ENCODE results near the gene MANF.
"Not testable (repeated sequence)": the region's sequence is repeated elsewhere in the genome, so short reads cannot be mapped to it uniquely, and the experiment has no call there.

MANF gene

GRCh38 chr3:51373658-51374421 is 11.3 kb upstream of the MANF start:
- no peak for DNase-seq

- no peak for DNase-seq
These were observed 10.6 kb upstream of the MANF start for GRCh38 chr3:51374456-51374855.

GRCh38 chr3:51375136-51375535 is 10.0 kb upstream of the MANF start:
- no peak for DNase-seq

GRCh38 chr3:51375571-51375970 is 9.5 kb upstream of the MANF start:
- DNase-seq, result no peak

- no peak for DNase-seq
These were observed 7.0 kb upstream of the MANF start for GRCh38 chr3:51378065-51378464.

GRCh38 chr3:51378726-51379125 is 6.4 kb upstream of the MANF start:
- DNase-seq, result no peak

GRCh38 chr3:51379301-51379700 is 5.8 kb upstream of the MANF start:
- DNase-seq, result no peak

- no peak for DNase-seq
These were observed 5.2 kb upstream of the MANF start for GRCh38 chr3:51379746-51380455.

GRCh38 chr3:51380601-51381332 is 4.3 kb upstream of the MANF start:
- no peak for DNase-seq

GRCh38 chr3:51381333-51381705 is 3.8 kb upstream of the MANF start:
- no peak for DNase-seq

- no peak for DNase-seq
These were observed 2.9 kb upstream of the MANF start for GRCh38 chr3:51382076-51382745.

- no peak for DNase-seq
These were observed 2.0 kb upstream of the MANF start for GRCh38 chr3:51382947-51383578.

- DNase-seq, result no peak
These were observed 901 bp upstream of the MANF start for GRCh38 chr3:51384055-51384725.

GRCh38 chr3:51385621-51386091 is 565 bp downstream of the MANF start:
- DNase-seq, result no peak

- no peak for DNase-seq
These were observed 1.2 kb downstream of the MANF start for GRCh38 chr3:51386159-51386851.

- DNase-seq, result no peak
These were observed 1.8 kb downstream of the MANF start for GRCh38 chr3:51386852-51387229.

GRCh38 chr3:51387281-51387680 is 2.2 kb downstream of the MANF start:
- not testable (repeated sequence) for DNase-seq

GRCh38 chr3:51388286-51389029 is 3.4 kb downstream of the MANF start:
- DNase-seq, result peak; percentile 32

- peak; percentile 32 for DNase-seq
These were observed 4.5 kb downstream of the MANF start for GRCh38 chr3:51389423-51390183.
